Breast epithelium (tissue), 3 donors: ENCODE measurements around the gene RDH13.

Experiments
- POLR2A ChIP-seq: fragments of 450-650 bp; IDR thresholded peaks from one replicate; pipeline ENCODE4 v1.6.1; 2016; ENCODE audit warnings: antibody characterized with exemption, mild to moderate bottlenecking, moderate library complexity
- POLR2AphosphoS5 ChIP-seq, 3 donors: sonication (generic); formaldehyde crosslinking; IDR thresholded peaks; one replicate each; pipeline ENCODE4 v1.6.1; 2017; ENCODE audit warnings: antibody characterized with exemption in 3 of 3
- TF ChIP-seq, protein P1 (sequence below), 3 donors: fragments of 450-650 bp; IDR thresholded peaks; one replicate each; pipeline ENCODE4 v1.5.1; 2016 to 2017; ENCODE audit warnings: antibody characterized with exemption in 3 of 3, mild to moderate bottlenecking in 3 of 3, moderate library complexity in 3 of 3

DNA sequence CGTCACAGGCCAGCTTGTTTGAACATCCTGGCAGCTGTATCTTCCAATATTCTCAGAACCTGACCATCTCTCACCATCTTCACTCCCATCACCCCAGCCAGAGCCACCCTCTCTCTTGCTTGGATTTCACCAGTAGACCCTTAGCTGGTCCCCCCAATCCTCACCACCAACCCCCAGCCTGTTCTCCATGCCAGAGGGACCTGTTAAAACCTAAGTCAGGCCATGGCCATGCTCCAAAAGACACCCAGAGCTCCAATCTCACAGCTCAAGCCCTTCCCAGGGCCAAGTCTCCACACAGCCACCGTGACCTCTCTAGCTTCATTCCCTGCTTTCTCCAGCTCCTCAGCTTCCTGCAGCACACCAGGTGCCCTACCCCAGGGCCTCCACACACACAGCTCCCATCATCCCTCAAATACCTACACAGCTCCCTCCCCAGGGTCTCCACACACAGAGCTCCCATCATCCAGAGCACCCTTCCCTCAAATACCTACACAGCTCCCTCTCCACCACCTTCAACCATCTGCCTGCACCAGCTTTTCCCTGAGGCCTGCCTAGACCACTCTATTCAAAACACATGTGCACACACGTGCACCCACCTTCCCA is 26.5 kb upstream of the RDH13 start:
- TF ChIP-seq, protein P1, sequence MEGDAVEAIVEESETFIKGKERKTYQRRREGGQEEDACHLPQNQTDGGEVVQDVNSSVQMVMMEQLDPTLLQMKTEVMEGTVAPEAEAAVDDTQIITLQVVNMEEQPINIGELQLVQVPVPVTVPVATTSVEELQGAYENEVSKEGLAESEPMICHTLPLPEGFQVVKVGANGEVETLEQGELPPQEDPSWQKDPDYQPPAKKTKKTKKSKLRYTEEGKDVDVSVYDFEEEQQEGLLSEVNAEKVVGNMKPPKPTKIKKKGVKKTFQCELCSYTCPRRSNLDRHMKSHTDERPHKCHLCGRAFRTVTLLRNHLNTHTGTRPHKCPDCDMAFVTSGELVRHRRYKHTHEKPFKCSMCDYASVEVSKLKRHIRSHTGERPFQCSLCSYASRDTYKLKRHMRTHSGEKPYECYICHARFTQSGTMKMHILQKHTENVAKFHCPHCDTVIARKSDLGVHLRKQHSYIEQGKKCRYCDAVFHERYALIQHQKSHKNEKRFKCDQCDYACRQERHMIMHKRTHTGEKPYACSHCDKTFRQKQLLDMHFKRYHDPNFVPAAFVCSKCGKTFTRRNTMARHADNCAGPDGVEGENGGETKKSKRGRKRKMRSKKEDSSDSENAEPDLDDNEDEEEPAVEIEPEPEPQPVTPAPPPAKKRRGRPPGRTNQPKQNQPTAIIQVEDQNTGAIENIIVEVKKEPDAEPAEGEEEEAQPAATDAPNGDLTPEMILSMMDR (IDR thresholded peaks at IDR 0.05), result no peak
- TF ChIP-seq POLR2A (no peak), POLR2AphosphoS5 (IDR thresholded peaks at IDR 0.05) (no peak)
